ENCODE measurements around the gene FAM107B. TPM values are rescaled to one million over a fixed set of nuclear protein-coding genes. Genes with fewer than 3 reads are reported as not detected.

FAM107B gene
- total and polyA plus RNA-seq, 2 experiments from 2014 or later = 11.0 to 17.6 TPM

- no peak for DNase-seq (ENCODE audit: low spot score)
These were observed 287.2 kb downstream of the FAM107B start for GRCh38 chr10:14487488-14487883.

More at GRCh38 chr10:14487488-14487883, 287.2 kb downstream of the FAM107B start:
- TF ChIP-seq CTCF (conservative IDR thresholded peaks at IDR 0.05; ENCODE audit: low read depth in 2 of 2) = no peak
- no peak for TF ChIP-seq ZNF462 (CRISPR knock-in tag; IDR thresholded peaks at IDR 0.05)
- TF ChIP-seq CREB1 (CRISPR knock-in tag; IDR thresholded peaks at IDR 0.05; ENCODE audit: low read depth) = no peak
- no peak for TF ChIP-seq REST (IDR thresholded peaks at IDR 0.05; ENCODE audit: unreplicated experiment)
- TF ChIP-seq STAT1 (IDR thresholded peaks at IDR 0.05; ENCODE audit: unreplicated experiment) = no peak
- TF ChIP-seq JUNB (IDR thresholded peaks at IDR 0.05; ENCODE audit: unreplicated experiment) = no peak
- TF ChIP-seq ZNF114 (CRISPR knock-in tag; IDR thresholded peaks at IDR 0.05) = no peak
- TF ChIP-seq POLR2AphosphoS5 (IDR thresholded peaks at IDR 0.05; ENCODE audit: low read depth) = no peak
- TF ChIP-seq EZH2 (IDR thresholded peaks at IDR 0.05; ENCODE audit: low read depth, unreplicated experiment) = no peak
- no peak for TF ChIP-seq NANOG (IDR thresholded peaks at IDR 0.05; ENCODE audit: borderline replicate concordance)
- no peak for TF ChIP-seq ETS1 (IDR thresholded peaks at IDR 0.05)
- no peak for TF ChIP-seq EZH2phosphoT487 (IDR thresholded peaks at IDR 0.05; ENCODE audit: unreplicated experiment)
- TF ChIP-seq ZNF331 (CRISPR knock-in tag; IDR thresholded peaks at IDR 0.05; ENCODE audit: low read depth) = no peak
- Mint-ChIP-seq H3K36me3 (ENCODE audit: low read depth) (no peaks in the 10 kb centered on the region), H3K27me3 (ENCODE audit: insufficient read depth, low read depth, poor library complexity) (peaks cover 3% of the 10 kb centered on the region), H3K4me3 (no peak overlapping the region), H3K4me1 (no peaks in the 10 kb centered on the region), H3K27ac (no peak overlapping the region), H3K9me3 (peaks cover 4% of the 10 kb centered on the region; the same call in 1 of the 3 replicates)
- Histone ChIP-seq H3F3A (replicated peaks; ENCODE audit: low read depth) (no peaks in the 10 kb centered on the region), H2AFZ (no peak overlapping the region), H3K4me1 (ENCODE audit: insufficient read depth) (no peaks in the 10 kb centered on the region), H3K4me3 (no peak overlapping the region), H3K4me2 (no peak overlapping the region), H3K27me3 (ENCODE audit: insufficient read depth) (no peaks in the 10 kb centered on the region), H3K27ac (ENCODE audit: low read depth) (no peak overlapping the region), H3K36me3 (ENCODE audit: insufficient read depth) (no peaks in the 10 kb centered on the region), H3K9me2 (ENCODE audit: insufficient read depth) (no peaks in the 10 kb centered on the region), H3K79me2 (replicated peaks; ENCODE audit: insufficient read depth) (no peaks in the 10 kb centered on the region), H4K20me1 (replicated peaks; ENCODE audit: insufficient read depth) (no peaks in the 10 kb centered on the region)
- no peak for ATAC-seq

All from GM23338 (cell line).